HL-60/S4 treated with retinoic acid at 250 ng/mL for 4 days and 3 days (cell line): ENCODE results near the gene WNT3A.

Experiments used
- in situ Hi-C: fragments of 300-500 bp; cut with MboI; formaldehyde crosslinking; loops from 2 replicates; pipeline ENCODE4 v1.7.0; 2022; ENCODE audit warnings: low sequenced_read_pairs

Gene WNT3A

GRCh38 chr1:228109962-228110488 lies 103.2 kb downstream of the WNT3A start:
- in situ Hi-C loops: no loop called here

GRCh38 chr1:228110556-228110955 lies 103.8 kb downstream of the WNT3A start:
- in situ Hi-C loops: no loop called here
